GM12891 (cell line): ENCODE measurements around the gene HES5.

Experiments used
- POLR2A ChIP-seq: IDR thresholded peaks from 2 replicates; pipeline ENCODE4 v1.6.1; 2011; ENCODE audit warnings: low read depth, low read length, control low read depth
- POLR2AphosphoS5 ChIP-seq: IDR thresholded peaks from 2 replicates; pipeline ENCODE4 v1.6.1; 2011; ENCODE audit warnings: low read depth, low read length, control low read depth
- TAF1 ChIP-seq: IDR thresholded peaks from 2 replicates; pipeline ENCODE4 v1.6.1; 2011; ENCODE audit warnings: low read depth, low read length, control low read depth

- no peak for TF ChIP-seq POLR2A
- no peak for TF ChIP-seq POLR2AphosphoS5
- no peak for TF ChIP-seq TAF1
These were observed 34.8 kb upstream of the HES5 start for GRCh38 chr1:2564815-2565374.
